T-helper 22 cell (primary cell): Measurements from ENCODE around the gene CACNA2D4.

Experiments used
- DNase-seq: peaks from one replicate; pipeline ENCODE4 v3.0.0-alpha.2; 2020; ENCODE audit warnings: low read depth

Gene CACNA2D4

GRCh38 chr12:1934831-1935230, 16.4 kb upstream of the CACNA2D4 start:
- no peak for DNase-seq

- no peak for DNase-seq
Observed at GRCh38 chr12:1934068-1934467, 15.6 kb upstream of the CACNA2D4 start.

- no peak for DNase-seq
Observed at GRCh38 chr12:1933342-1934051, 15.0 kb upstream of the CACNA2D4 start.

GRCh38 chr12:1932264-1932777, 13.9 kb upstream of the CACNA2D4 start:
- DNase-seq, result no peak

GRCh38 chr12:1931642-1932041, 13.2 kb upstream of the CACNA2D4 start:
- no peak for DNase-seq

- DNase-seq, result no peak
Observed at GRCh38 chr12:1930803-1931597, 12.5 kb upstream of the CACNA2D4 start.

- DNase-seq, result no peak
Observed at GRCh38 chr12:1929985-1930802, 11.7 kb upstream of the CACNA2D4 start.

GRCh38 chr12:1929241-1929984, 11.0 kb upstream of the CACNA2D4 start:
- DNase-seq, result no peak

GRCh38 chr12:1928439-1929121, 10.1 kb upstream of the CACNA2D4 start:
- no peak for DNase-seq

GRCh38 chr12:1927751-1928351, 9.4 kb upstream of the CACNA2D4 start:
- DNase-seq, result no peak

- DNase-seq, result no peak
Observed at GRCh38 chr12:1927051-1927680, 8.7 kb upstream of the CACNA2D4 start.

- DNase-seq, result no peak
Observed at GRCh38 chr12:1926251-1926657, 7.8 kb upstream of the CACNA2D4 start.

- no peak for DNase-seq
Observed at GRCh38 chr12:1925684-1926006, 7.2 kb upstream of the CACNA2D4 start.

GRCh38 chr12:1924996-1925683, 6.7 kb upstream of the CACNA2D4 start:
- no peak for DNase-seq

GRCh38 chr12:1922985-1923384, 4.5 kb upstream of the CACNA2D4 start:
- DNase-seq, result no peak

GRCh38 chr12:1922075-1922709, 3.7 kb upstream of the CACNA2D4 start:
- no peak for DNase-seq

GRCh38 chr12:1920971-1921370, 2.5 kb upstream of the CACNA2D4 start:
- no peak for DNase-seq

- DNase-seq, result no peak
Observed at GRCh38 chr12:1920436-1920835, 2.0 kb upstream of the CACNA2D4 start.

- no peak for DNase-seq
Observed at GRCh38 chr12:1919763-1920162, 1.3 kb upstream of the CACNA2D4 start.
